Ascending aorta (tissue), 2 donors: ENCODE data around the gene ZNF691. TPM values are rescaled to one million over a fixed set of nuclear protein-coding genes. Genes with fewer than 3 reads are reported as not detected.
"Not testable (repeated sequence)": the region's sequence is repeated elsewhere in the genome, so short reads cannot be mapped to it uniquely, and the experiment has no call there.

ENCODE experiments used
- DNase-seq, 2 donors: peaks; one replicate each; pipeline ENCODE4 v3.0.0-alpha.2; 2019; ENCODE audit warnings: low spot score in 2 of 2
- H3K27ac ChIP-seq, 2 donors: fragments of 200-600 bp; sonication (generic); one replicate each; pipeline ENCODE4 v1.5.1; 2016 to 2017; ENCODE audit warnings: mild to moderate bottlenecking in 1 of 2
- H3K27me3 ChIP-seq: fragments of 200-600 bp; sonication (generic); one replicate; pipeline ENCODE4 v1.5.1; 2017
- H3K36me3 ChIP-seq, 2 donors: fragments of 200-600 bp; sonication (generic); one replicate each; pipeline ENCODE4 v1.5.1; 2016
- H3K4me1 ChIP-seq, 2 donors: fragments of 200-600 bp; sonication (generic); one replicate each; pipeline ENCODE4 v1.5.1; 2016 to 2017; ENCODE audit warnings: mild to moderate bottlenecking in 1 of 2
- H3K4me3 ChIP-seq, 2 donors: fragments of 200-600 bp; sonication (generic); one replicate each; pipeline ENCODE4 v1.5.1; 2016 to 2017; ENCODE audit warnings: mild to moderate bottlenecking in 1 of 2
- H3K9me3 ChIP-seq, 2 donors: fragments of 200-600 bp; sonication (generic); one replicate each; pipeline ENCODE4 v1.5.1; 2016
- intact Hi-C: fragments of 100-400 bp; cut with DNase I; formaldehyde crosslinking; loops from one replicate; pipeline ENCODE4 v1.15.1; 2023
- total RNA-seq: library from RNA; depleted of rRNA; stranded (reverse); fragments of >200 nt; gene quantifications from one replicate; pipeline ENCODE4 v1.1.0, GENCODE V29; 2016
- TF ChIP-seq, protein P1 (sequence below), 3 experiments: fragments of 200-600 bp in 2 of 3; fragments of 450-650 bp in 1 of 3; sonication (generic) in 2 of 3; IDR thresholded peaks; one replicate each; pipeline ENCODE4 v1.5.1; 2016 to 2019; ENCODE audit warnings: antibody characterized with exemption in 3 of 3, mild to moderate bottlenecking in 1 of 3, moderate library complexity in 1 of 3

ZNF691 gene
- total RNA-seq, 1 donor from 2014 or later = 14.7 TPM

DNA sequence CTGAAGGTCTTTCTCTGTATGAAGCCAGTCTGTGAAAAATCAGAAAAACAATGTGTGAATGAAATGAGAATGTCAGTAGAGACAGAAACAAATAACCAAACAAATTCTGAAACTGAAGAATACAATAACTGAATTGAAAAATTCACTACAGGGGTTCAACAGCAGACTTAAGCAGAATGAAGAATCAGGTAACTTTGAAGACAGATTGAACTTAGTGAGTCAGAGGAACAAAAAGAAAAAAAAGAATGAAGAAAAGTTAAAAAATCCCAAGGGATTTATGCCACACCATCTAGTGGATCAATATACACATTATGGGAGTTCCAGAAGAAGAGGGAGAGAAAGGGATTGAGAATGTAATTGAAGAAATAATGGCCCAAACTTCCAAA is 14.6 kb downstream of the ZNF691 start:
- DNase-seq = no peak
- Histone ChIP-seq H3K27ac (no peak overlapping the region), H3K4me3 (no peak overlapping the region), H3K36me3 (no peaks in the 10 kb centered on the region), H3K4me1 (no peaks in the 10 kb centered on the region), H3K9me3 (peaks cover 0 to 5% of the 10 kb centered on the region in 2 donors), H3K27me3 (no peaks in the 10 kb centered on the region)
- intact Hi-C loops = no loop called here
- TF ChIP-seq, protein P1, sequence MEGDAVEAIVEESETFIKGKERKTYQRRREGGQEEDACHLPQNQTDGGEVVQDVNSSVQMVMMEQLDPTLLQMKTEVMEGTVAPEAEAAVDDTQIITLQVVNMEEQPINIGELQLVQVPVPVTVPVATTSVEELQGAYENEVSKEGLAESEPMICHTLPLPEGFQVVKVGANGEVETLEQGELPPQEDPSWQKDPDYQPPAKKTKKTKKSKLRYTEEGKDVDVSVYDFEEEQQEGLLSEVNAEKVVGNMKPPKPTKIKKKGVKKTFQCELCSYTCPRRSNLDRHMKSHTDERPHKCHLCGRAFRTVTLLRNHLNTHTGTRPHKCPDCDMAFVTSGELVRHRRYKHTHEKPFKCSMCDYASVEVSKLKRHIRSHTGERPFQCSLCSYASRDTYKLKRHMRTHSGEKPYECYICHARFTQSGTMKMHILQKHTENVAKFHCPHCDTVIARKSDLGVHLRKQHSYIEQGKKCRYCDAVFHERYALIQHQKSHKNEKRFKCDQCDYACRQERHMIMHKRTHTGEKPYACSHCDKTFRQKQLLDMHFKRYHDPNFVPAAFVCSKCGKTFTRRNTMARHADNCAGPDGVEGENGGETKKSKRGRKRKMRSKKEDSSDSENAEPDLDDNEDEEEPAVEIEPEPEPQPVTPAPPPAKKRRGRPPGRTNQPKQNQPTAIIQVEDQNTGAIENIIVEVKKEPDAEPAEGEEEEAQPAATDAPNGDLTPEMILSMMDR (IDR thresholded peaks at IDR 0.05) = no peak

- TF ChIP-seq, protein P1 (IDR thresholded peaks at IDR 0.05) = no peak
Observed at GRCh38 chr1:42866549-42866948, 20.1 kb downstream of the ZNF691 start.

DNA sequence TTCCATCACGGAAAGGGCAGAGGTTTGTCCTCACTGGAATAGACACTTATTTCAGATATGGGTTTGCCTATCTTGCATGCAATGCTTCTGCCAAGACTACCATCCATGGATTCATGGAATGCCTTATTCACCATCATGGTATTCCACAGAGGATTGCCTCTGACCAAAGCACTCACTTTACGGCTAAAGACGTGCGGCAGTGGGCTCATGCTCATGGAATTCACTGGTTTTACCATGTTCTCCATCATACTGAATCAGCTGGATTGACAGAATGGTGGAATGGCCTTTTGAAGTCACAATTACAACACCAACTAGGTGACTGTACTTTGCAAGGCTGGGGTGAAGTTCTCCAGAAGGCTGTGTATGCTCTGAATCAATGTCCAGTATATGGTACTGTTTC is 22.1 kb downstream of the ZNF691 start:
- DNase-seq, H3K27me3 ChIP-seq, H3K4me3 ChIP-seq, H3K9me3 ChIP-seq, H3K36me3 ChIP-seq, H3K27ac ChIP-seq, intact Hi-C loops, H3K4me1 ChIP-seq: not testable (repeated sequence)

More at GRCh38 chr1:42866549-42866948, 20.1 kb downstream of the ZNF691 start:
- H3K27ac ChIP-seq = no peak overlapping the region
- no peak for DNase-seq
- H3K36me3 ChIP-seq = no peaks in the 10 kb centered on the region
- H3K4me3 ChIP-seq = no peak overlapping the region
- intact Hi-C loops = no loop called here
- no peaks in the 10 kb centered on the region for H3K27me3 ChIP-seq
- no peaks in the 10 kb centered on the region for H3K4me1 ChIP-seq
- H3K9me3 ChIP-seq = peaks cover 0 to 5% of the 10 kb centered on the region in 2 donors

- H3K36me3 ChIP-seq, H3K4me1 ChIP-seq, DNase-seq, H3K4me3 ChIP-seq, H3K27ac ChIP-seq, intact Hi-C loops, H3K27me3 ChIP-seq: not testable (repeated sequence)
- H3K9me3 ChIP-seq = peaks cover 0 to 10% of the 10 kb centered on the region in 2 donors
Observed at GRCh38 chr1:42869254-42869653, 22.8 kb downstream of the ZNF691 start.

- H3K27ac ChIP-seq, H3K36me3 ChIP-seq, H3K4me3 ChIP-seq, intact Hi-C loops, DNase-seq, H3K4me1 ChIP-seq, H3K27me3 ChIP-seq: not testable (repeated sequence)
- H3K9me3 ChIP-seq = peaks cover 0 to 10% of the 10 kb centered on the region in 2 donors
Observed at GRCh38 chr1:42869751-42870150, 23.3 kb downstream of the ZNF691 start.

GRCh38 chr1:42873108-42873507 is 26.7 kb downstream of the ZNF691 start:
- peaks cover 0 to 10% of the 10 kb centered on the region in 2 donors for H3K9me3 ChIP-seq
- H3K4me1 ChIP-seq, H3K4me3 ChIP-seq, H3K36me3 ChIP-seq, H3K27ac ChIP-seq, H3K27me3 ChIP-seq, DNase-seq, intact Hi-C loops: not testable (repeated sequence)

DNA sequence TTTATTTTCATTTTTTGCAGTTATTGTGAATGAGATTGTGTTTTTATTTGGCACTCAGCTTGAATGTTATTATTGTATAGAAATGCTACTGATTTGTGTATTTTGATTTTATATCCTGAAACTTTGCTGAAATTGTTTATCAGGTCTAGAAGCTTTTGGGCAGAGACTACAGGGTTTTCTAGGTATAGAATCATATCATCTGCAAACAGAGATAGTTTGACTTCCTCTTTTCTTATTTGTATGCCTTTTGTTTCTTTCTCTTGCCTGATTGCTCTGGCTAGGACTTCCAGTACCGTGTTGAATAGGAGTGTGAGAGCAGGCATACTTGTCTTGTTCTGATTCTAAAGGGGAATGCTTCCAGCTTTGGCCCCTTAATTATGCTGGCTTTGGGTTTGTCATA is 27.3 kb downstream of the ZNF691 start:
- intact Hi-C loops = no loop called here
- Histone ChIP-seq H3K36me3 (no peaks in the 10 kb centered on the region), H3K27ac (no peak overlapping the region), H3K27me3 (no peaks in the 10 kb centered on the region), H3K4me1 (no peaks in the 10 kb centered on the region), H3K4me3 (no peak overlapping the region), H3K9me3 (peaks cover 0 to 10% of the 10 kb centered on the region in 2 donors)
- DNase-seq = no peak
- TF ChIP-seq, protein P1 (IDR thresholded peaks at IDR 0.05) = no peak

GRCh38 chr1:42876009-42876408 is 29.6 kb downstream of the ZNF691 start:
- H3K4me3 ChIP-seq = no peak overlapping the region
- H3K9me3 ChIP-seq = peaks cover 0 to 10% of the 10 kb centered on the region in 2 donors
- TF ChIP-seq, protein P1 (IDR thresholded peaks at IDR 0.05) = no peak
- DNase-seq = no peak
- no peaks in the 10 kb centered on the region for H3K4me1 ChIP-seq
- intact Hi-C loops = no loop called here
- H3K27ac ChIP-seq = no peak overlapping the region
- no peaks in the 10 kb centered on the region for H3K36me3 ChIP-seq
- no peaks in the 10 kb centered on the region for H3K27me3 ChIP-seq
